Activated T-helper 1 cell treated with anti-CD3 and anti-CD28 coated beads, Interleukin-12 subunit alpha, Interleukin-12 subunit beta, Interleukin-2, Interleukin-4 antibody, amounts not matched to agents 30 ng/mL and 10 ng/mL and 1 ng/mL, durations not matched to agents 14 hours and 24 hours and 36 hours (primary cell): ENCODE data around the gene PASK. TPM values are rescaled to one million over a fixed set of nuclear protein-coding genes. Genes with fewer than 3 reads are reported as not detected.
A peak's percentile ranks its signal among the peaks of the same experiment; 100 is the strongest.
"Not testable (repeated sequence)": the region's sequence is repeated elsewhere in the genome, so short reads cannot be mapped to it uniquely, and the experiment has no call there.

Experiments
- DNase-seq: peaks from one replicate; pipeline ENCODE4 v3.0.0; 2021; ENCODE audit warnings: low spot score
- H3K27ac Mint-ChIP-seq: one replicate; pipeline ENCODE4 v1.8.0; 2021; ENCODE audit warnings: mild to moderate bottlenecking, mixed read lengths
- H3K27me3 Mint-ChIP-seq: one replicate; pipeline ENCODE4 v1.8.0; 2022; ENCODE audit warnings: mild to moderate bottlenecking, moderate library complexity, mixed read lengths; ENCODE audit not compliant: insufficient read depth
- H3K36me3 Mint-ChIP-seq: one replicate; pipeline ENCODE4 v1.8.0; 2021; ENCODE audit warnings: low read depth, mixed read lengths
- H3K4me1 Mint-ChIP-seq: one replicate; pipeline ENCODE4 v1.8.0; 2021; ENCODE audit warnings: low read depth, mixed read lengths
- H3K4me3 Mint-ChIP-seq: one replicate; pipeline ENCODE4 v1.8.0; 2021; ENCODE audit warnings: mild to moderate bottlenecking, moderate library complexity, mixed read lengths
- H3K9me3 Mint-ChIP-seq: one replicate; pipeline ENCODE4 v1.8.0; 2021; ENCODE audit warnings: mixed read lengths
- intact Hi-C: fragments of 100-400 bp; cut with micrococcal nuclease; formaldehyde crosslinking; loops from one replicate; pipeline ENCODE4 v1.15.1; 2024
- total RNA-seq: library from RNA; stranded (reverse); gene quantifications from 2 replicates; pipeline ENCODE4 v1.2.3, GENCODE V29; 2022

Gene PASK
- total RNA-seq, 1 donor from 2014 or later: 101 TPM

DNA sequence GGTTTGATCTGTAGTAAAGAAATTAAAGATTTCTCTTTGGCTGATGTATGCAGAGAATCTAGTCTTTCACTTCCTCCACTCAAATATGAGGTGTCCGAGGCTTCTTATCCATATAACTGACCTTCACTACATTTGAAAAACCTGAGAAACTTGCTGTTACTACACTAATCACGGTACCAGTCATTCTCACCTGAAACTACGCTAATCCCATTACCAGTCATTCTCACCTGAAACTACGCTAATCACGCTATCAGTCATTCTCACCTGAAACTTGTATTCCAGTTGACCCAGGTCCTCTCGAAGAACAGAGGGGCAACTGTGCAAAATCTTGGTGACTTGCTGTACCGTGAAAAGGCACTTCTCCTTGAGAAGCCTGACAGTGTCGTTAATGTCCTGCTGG is 52.3 kb downstream of the PASK start:
- Mint-ChIP-seq H3K9me3 (no peaks in the 10 kb centered on the region), H3K27me3 (no peaks in the 10 kb centered on the region), H3K27ac (peak overlapping the region; percentile 11), H3K4me1 (peaks cover 52% of the 10 kb centered on the region), H3K36me3 (peaks cover 44% of the 10 kb centered on the region), H3K4me3 (no peak overlapping the region)
- intact Hi-C loops: no loop called here
- no peak for DNase-seq

DNA sequence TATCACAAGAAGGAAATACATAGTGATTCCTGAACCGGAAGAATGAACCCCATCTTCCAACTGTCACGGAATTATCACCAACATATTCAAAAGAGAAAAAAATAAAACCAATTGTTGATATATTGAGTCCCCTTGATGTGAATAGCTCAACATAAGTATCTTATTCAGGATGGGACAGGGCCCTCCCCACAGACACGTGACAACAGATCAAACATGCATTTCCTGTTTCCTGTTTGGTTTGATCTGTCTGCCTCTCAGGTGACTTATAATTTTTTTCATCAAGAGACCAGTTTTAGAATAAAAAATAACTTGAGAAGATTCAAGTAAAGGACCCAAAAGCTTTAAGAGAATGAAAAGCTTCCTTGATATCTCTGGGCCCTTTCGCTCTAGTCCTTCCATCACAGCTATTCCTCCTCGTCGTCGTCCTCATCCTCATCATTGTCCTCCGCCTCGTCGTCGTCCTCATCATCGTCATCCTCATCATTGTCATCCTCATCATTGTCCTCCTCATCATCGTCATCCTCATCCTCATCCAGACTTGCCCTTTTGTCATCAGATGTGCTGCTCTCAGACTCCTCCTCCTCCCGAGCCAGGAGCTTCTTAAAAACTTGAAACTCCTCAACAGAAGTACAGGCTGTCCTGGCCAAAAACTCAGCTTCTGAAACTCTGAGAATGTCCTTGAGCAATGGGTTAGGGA is 53.5 kb downstream of the PASK start:
- intact Hi-C loops: no loop called here
- H3K27me3 Mint-ChIP-seq: no peaks in the 10 kb centered on the region
- peaks cover 52% of the 10 kb centered on the region for H3K36me3 Mint-ChIP-seq

DNA sequence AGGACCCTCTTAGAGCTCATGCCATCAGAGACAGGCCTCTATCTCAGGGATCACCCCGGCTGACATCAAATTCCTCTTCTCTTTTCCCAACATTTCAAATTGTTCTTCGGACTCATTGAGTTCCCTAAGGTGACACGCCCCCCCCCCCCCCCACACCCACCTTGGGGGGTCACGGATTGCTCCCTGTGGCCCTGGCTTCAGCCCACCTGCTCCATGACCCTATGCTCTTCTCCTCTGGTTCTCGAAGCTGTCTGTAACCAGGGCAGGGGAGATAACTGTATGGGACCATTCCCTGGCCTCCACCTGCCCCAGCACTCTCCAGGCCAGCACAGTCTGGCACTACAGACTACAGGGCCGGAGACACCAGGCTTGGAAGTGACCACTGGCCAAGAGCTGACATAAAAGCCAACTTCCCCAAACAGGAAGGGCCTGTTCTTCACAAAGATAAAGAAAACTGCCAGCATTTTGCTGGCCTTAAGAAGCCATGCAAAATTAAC is 54.3 kb downstream of the PASK start:
- H3K27me3 Mint-ChIP-seq: no peaks in the 10 kb centered on the region
- peaks cover 55% of the 10 kb centered on the region for H3K36me3 Mint-ChIP-seq
- no peak overlapping the region for H3K4me3 Mint-ChIP-seq
- H3K27ac Mint-ChIP-seq: no peak overlapping the region
- no peaks in the 10 kb centered on the region for H3K9me3 Mint-ChIP-seq
- intact Hi-C loops: no loop called here
- DNase-seq: no peak
- peaks cover 42% of the 10 kb centered on the region for H3K4me1 Mint-ChIP-seq

More for the DNA sequence above, 53.5 kb downstream of the PASK start:
- Mint-ChIP-seq H3K27ac (peak overlapping the region; percentile 16), H3K9me3 (no peaks in the 10 kb centered on the region), H3K4me3 (peak overlapping the region; percentile 30), H3K4me1 (peaks cover 50% of the 10 kb centered on the region)
- peak; percentile 29 for DNase-seq

DNA sequence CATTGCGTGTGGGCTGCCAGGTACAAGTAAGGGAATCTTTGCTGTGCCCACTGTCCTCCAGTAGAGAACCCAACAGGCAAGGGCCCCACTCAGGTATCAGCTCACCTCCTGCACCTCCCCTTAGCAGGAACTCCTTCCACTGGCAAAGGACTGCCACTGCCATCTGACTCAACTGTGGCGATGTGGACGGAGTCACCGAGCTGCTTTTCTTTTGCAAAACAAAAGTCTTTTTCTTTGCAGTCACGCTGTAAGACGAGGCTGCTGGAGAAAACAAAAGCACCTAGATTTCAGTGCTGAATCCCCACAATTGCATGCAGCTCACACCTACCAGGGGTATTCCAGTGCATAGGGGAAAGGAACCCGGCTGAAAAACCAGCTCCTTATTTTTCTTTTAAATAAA is 55.1 kb downstream of the PASK start:
- H3K36me3 Mint-ChIP-seq: peaks cover 53% of the 10 kb centered on the region
- H3K27me3 Mint-ChIP-seq: no peaks in the 10 kb centered on the region
- no peaks in the 10 kb centered on the region for H3K9me3 Mint-ChIP-seq
- no peak overlapping the region for H3K4me3 Mint-ChIP-seq
- H3K4me1 Mint-ChIP-seq: peaks cover 36% of the 10 kb centered on the region
- no peak overlapping the region for H3K27ac Mint-ChIP-seq
- DNase-seq: no peak
- intact Hi-C loops: no loop called here

DNA sequence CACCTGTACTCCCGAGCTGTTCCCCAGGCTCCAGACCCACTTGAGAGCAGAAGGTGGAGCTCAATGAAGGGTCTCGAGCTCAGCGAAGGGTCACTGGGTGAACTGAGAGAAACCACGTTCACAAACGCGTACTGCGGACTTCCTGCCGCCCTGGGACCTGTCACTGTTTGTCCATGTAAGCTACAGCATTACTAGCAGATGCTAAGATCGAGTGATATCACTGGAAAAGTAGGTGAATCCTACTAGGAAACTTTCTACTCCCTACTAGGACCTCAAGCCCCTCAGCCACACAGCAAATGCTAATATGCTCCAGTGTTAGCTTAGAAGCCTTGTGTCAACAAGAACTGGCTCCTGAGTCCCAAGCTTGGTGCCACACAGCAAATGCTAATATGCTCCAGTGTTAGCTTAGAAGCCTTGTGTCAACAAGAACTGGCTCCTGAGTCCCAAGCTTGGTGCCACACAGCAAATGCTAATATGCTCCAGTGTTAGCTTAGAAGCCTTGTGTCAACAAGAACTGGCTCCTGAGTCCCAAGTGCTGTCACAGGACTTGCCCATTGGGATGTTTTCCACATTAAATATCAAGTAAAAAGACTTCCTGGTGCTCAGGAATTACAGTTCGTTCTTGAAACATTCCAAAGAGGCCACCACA is 56.0 kb downstream of the PASK start:
- intact Hi-C loops, H3K27ac Mint-ChIP-seq, H3K4me3 Mint-ChIP-seq, DNase-seq, H3K27me3 Mint-ChIP-seq, H3K9me3 Mint-ChIP-seq: not testable (repeated sequence)
- H3K4me1 Mint-ChIP-seq: peaks cover 27% of the 10 kb centered on the region
- peaks cover 53% of the 10 kb centered on the region for H3K36me3 Mint-ChIP-seq

DNA sequence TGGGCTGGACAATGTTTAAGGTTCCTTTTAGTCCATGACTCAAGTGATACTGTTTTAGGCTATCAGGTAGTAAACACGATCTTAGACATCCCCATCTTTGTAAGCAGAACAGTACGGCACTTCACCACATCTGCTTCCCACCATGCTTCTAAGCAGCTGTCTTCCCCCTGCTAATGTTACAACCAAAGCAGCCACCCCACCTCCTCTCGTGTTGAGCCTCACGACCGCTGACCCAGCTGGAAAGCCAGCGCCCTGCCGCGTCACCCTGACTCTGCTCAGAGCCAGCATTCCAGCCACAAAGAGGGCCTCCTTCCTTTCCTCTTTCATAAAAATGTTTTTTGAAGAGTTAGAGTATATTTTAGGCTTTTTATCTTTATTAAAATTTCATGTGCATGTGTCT is 56.6 kb downstream of the PASK start:
- Mint-ChIP-seq H3K36me3 (peaks cover 54% of the 10 kb centered on the region), H3K27ac (no peak overlapping the region), H3K9me3 (no peaks in the 10 kb centered on the region), H3K4me1 (peaks cover 24% of the 10 kb centered on the region), H3K4me3 (no peak overlapping the region), H3K27me3 (no peaks in the 10 kb centered on the region)
- no peak for DNase-seq
- intact Hi-C loops: no loop called here

DNA sequence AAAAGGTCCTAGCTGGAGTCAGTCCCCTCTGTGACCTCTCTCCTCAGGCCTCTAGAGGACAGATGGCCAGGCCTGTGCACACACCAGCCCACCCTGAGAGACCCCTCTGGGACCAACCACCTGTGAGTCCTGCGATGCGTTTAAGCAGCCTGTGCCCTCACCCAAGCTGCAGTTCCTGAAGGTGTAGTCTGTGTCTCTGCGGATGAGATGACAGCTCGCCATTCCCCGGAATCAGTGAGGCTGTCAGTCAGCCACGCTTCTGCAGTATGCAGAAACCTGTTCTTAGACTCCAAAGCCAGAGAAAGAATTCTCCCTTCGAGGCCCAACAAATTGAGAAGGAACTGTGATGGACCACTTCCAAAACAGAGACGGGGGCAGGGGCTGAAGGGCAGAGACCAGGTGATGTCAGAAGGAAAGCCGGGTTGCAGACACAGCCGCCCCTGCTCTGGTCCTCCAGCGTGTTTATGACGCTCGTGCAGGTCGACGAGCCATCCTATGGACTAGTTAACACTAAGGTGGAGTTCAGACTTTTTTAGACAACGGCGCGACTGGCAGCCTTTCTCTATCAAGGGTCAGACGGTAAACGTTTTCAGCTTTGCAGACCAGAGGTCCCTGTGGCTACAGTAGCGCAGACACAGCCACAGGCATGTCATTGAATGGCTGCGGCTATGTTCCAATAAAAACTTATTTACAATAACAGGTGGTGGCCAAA is 57.4 kb downstream of the PASK start:
- DNase-seq: no peak
- intact Hi-C loops: no loop called here
- H3K4me3 Mint-ChIP-seq: no peak overlapping the region
- no peaks in the 10 kb centered on the region for H3K27me3 Mint-ChIP-seq
- H3K27ac Mint-ChIP-seq: no peak overlapping the region
- no peaks in the 10 kb centered on the region for H3K9me3 Mint-ChIP-seq
- peaks cover 16% of the 10 kb centered on the region for H3K4me1 Mint-ChIP-seq
- peaks cover 47% of the 10 kb centered on the region for H3K36me3 Mint-ChIP-seq

DNA sequence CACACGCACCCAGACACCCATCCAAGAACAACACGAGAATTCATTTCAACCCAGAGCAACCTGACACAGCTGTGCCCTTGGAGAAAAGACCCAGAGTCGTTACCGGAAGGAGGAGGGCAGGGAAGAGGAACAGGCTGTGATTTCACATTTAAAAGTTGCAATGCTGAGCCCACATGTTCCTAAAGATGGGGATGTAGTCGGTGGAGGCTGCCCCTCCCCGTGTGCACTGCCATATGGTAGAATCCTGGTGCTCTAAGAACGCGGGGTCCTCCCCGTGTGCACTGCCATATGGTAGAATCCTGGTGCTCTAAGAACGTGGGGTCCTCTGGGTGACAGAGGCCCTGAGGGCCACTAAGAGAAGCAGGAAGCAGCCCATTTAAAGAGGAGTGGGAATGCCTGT is 58.1 kb downstream of the PASK start:
- Mint-ChIP-seq H3K27ac (peak overlapping the region; percentile 24), H3K27me3 (no peaks in the 10 kb centered on the region), H3K36me3 (peaks cover 46% of the 10 kb centered on the region), H3K4me1 (peaks cover 9% of the 10 kb centered on the region), H3K4me3 (no peak overlapping the region), H3K9me3 (no peaks in the 10 kb centered on the region)
- DNase-seq: no peak
- intact Hi-C loops: no loop called here

DNA sequence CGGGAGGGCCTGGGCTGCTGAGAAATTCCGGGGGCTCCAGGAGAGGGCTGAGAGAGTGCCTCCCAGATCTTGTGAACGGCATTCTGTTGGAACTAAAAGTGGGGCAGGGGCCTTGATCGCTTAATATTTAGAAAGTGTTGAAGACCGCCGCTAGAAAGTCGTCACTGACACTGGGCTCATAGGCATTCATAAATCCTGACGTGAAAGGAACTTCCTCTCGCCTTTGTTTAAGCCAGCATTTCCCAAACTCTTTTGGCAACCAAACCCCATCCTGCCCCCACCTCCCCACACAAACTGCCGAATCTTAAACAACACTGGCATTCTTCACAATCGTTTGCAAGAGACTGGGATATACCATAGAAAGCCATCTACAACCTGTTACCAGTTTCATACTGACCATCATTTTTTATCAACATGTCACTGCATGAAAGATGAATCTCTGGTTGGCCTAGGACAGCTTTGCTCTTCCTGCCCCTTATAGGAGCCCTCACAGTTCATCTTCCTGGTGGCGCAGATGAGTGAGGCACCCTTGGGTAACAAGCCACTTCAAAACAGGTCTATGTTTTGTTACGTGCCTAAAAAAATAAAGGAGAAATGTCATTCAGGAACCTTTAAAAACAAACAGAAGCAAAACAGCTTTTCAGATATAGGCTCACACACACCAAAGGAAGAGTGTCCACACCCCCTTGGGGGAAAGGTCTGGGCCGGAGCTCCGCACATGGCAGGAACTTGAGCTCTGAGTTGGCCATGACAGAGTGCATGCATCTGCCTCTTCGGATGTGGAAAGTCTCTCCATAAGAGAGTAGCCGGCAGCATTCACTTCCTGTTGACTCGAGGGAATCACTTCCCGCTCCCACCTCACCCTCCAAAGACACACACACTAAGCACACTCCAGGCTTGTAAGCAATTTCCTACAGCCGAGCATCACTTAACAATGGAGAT is 60.2 kb downstream of the PASK start:
- no peaks in the 10 kb centered on the region for H3K9me3 Mint-ChIP-seq
- no peak for DNase-seq
- H3K27ac Mint-ChIP-seq: no peak overlapping the region
- H3K36me3 Mint-ChIP-seq: peaks cover 44% of the 10 kb centered on the region
- no peaks in the 10 kb centered on the region for H3K4me1 Mint-ChIP-seq
- H3K4me3 Mint-ChIP-seq: no peak overlapping the region
- intact Hi-C loops: no loop called here
- H3K27me3 Mint-ChIP-seq: no peaks in the 10 kb centered on the region

DNA sequence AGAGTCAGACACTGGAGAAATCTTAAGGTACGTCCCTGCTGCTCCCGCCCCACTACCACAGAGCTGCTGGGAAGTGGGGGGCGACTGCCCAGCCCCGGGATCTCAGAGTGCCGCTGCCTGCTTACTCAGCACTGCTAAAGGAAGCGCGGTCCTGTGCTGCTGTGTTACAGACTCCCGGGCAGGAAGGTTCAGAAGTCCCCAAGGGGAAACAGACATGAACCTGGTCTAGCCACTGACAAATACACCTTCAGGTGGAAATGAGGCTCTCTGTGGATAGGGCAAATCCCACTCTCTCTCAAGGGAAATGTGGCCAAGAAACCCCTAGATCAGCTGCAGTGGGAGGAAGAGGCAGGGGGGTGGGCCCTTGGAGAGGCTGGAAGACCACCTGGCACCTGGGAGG is 60.9 kb downstream of the PASK start:
- intact Hi-C loops: no loop called here
- no peak overlapping the region for H3K4me3 Mint-ChIP-seq
- H3K36me3 Mint-ChIP-seq: peaks cover 42% of the 10 kb centered on the region
- H3K9me3 Mint-ChIP-seq: no peaks in the 10 kb centered on the region
- DNase-seq: no peak
- H3K27ac Mint-ChIP-seq: no peak overlapping the region
- no peaks in the 10 kb centered on the region for H3K27me3 Mint-ChIP-seq
- no peaks in the 10 kb centered on the region for H3K4me1 Mint-ChIP-seq

DNA sequence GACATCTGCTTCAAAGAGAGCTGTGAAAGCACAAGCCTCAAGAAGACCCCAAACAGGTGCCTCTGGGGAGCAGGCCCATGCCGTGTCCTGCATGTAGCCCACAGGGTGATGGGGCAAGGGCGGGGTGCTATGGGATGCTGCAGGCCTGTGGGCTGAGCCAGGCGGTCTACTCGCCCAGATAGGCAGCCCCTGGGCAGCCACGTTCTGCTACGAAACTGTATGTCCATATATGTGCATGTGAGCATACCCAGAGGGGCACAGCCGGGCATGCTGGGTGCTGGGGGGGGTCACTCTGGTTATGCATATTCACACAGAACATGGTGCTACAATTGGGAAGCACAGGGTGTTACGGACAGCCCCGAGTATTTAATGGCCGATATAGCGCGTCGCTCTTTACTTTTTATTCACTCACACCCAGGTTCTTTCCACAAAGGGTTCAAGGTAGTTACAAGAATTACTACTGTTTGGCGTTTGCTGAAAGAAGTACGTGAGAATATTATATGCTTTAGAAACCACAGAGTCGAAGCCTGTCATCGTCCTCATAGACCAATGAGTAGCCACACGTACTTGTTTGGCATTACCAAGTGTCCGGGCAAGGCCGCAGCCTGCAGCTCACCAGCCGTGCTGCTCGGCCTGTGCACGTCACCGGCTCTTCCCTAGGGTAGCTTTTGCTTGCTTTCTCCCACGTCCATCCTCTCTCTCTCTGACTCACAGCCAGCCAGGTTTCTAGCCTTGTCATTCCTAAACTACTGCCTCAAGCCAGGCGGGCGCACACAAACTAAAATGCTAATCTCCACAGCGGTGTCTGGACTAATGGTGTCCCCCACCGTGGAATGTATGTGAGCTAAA is 61.6 kb downstream of the PASK start:
- no peak for DNase-seq
- intact Hi-C loops: no loop called here
- H3K36me3 Mint-ChIP-seq: peaks cover 37% of the 10 kb centered on the region
- H3K9me3 Mint-ChIP-seq: no peaks in the 10 kb centered on the region
- no peaks in the 10 kb centered on the region for H3K4me1 Mint-ChIP-seq
- H3K27ac Mint-ChIP-seq: no peak overlapping the region
- H3K27me3 Mint-ChIP-seq: no peaks in the 10 kb centered on the region
- H3K4me3 Mint-ChIP-seq: no peak overlapping the region
